ENCODE measurements around the gene USP35.
"Not testable (repeated sequence)": the region's sequence is repeated elsewhere in the genome, so short reads cannot be mapped to it uniquely, and the experiment has no call there.

Gene USP35

GRCh38 chr11:78170874-78171549 is 17.7 kb upstream of the USP35 start:
- no peak for DNase-seq (ENCODE audit: low read depth)

- DNase-seq (ENCODE audit: low read depth): no peak
Observed at GRCh38 chr11:78171951-78172350, 16.8 kb upstream of the USP35 start.

- DNase-seq (ENCODE audit: low read depth): not testable (repeated sequence)
Observed at GRCh38 chr11:78175862-78176261, 12.9 kb upstream of the USP35 start.

GRCh38 chr11:78176605-78177141 is 12.0 kb upstream of the USP35 start:
- no peak for DNase-seq (ENCODE audit: low read depth)

GRCh38 chr11:78177216-78177615 is 11.5 kb upstream of the USP35 start:
- DNase-seq (ENCODE audit: low read depth): no peak

GRCh38 chr11:78179459-78180071 is 9.2 kb upstream of the USP35 start:
- DNase-seq (ENCODE audit: low read depth): no peak

GRCh38 chr11:78180751-78181150 is 8.0 kb upstream of the USP35 start:
- no peak for DNase-seq (ENCODE audit: low read depth)

- DNase-seq (ENCODE audit: low read depth): no peak
Observed at GRCh38 chr11:78181185-78181584, 7.5 kb upstream of the USP35 start.

- DNase-seq (ENCODE audit: low read depth): no peak
Observed at GRCh38 chr11:78187366-78188285, 1.1 kb upstream of the USP35 start.

GRCh38 chr11:78189174-78189724 is 530 bp downstream of the USP35 start:
- DNase-seq (ENCODE audit: low read depth): no peak

GRCh38 chr11:78189851-78190250 is 1.1 kb downstream of the USP35 start:
- no peak for DNase-seq (ENCODE audit: low read depth)

GRCh38 chr11:78190374-78190773 is 1.7 kb downstream of the USP35 start:
- DNase-seq (ENCODE audit: low read depth): peak; percentile 11

GRCh38 chr11:78190871-78191538 is 2.3 kb downstream of the USP35 start:
- DNase-seq (ENCODE audit: low read depth): no peak

GRCh38 chr11:78192223-78192719 is 3.6 kb downstream of the USP35 start:
- DNase-seq (ENCODE audit: low read depth): no peak

GRCh38 chr11:78192911-78193351 is 4.2 kb downstream of the USP35 start:
- no peak for DNase-seq (ENCODE audit: low read depth)

GRCh38 chr11:78193806-78194205 is 5.1 kb downstream of the USP35 start:
- DNase-seq (ENCODE audit: low read depth): no peak

- no peak for DNase-seq (ENCODE audit: low read depth)
Observed at GRCh38 chr11:78194490-78194889, 5.8 kb downstream of the USP35 start.

- DNase-seq (ENCODE audit: low read depth): no peak
Observed at GRCh38 chr11:78195917-78196560, 7.3 kb downstream of the USP35 start.

GRCh38 chr11:78196661-78197091 is 8.0 kb downstream of the USP35 start:
- DNase-seq (ENCODE audit: low read depth): no peak

- no peak for DNase-seq (ENCODE audit: low read depth)
Observed at GRCh38 chr11:78197816-78198215, 9.1 kb downstream of the USP35 start.
